Lung (tissue), 12 donors: ENCODE results near the gene POC1B. TPM values are rescaled to one million over a fixed set of nuclear protein-coding genes. Genes with fewer than 3 reads are reported as not detected.

Source experiments
- ATAC-seq: fragments of 200-7000 bp; cut with Tn5 transposase; one replicate; pipeline ENCODE4 v1.9.1; 2020; ENCODE audit warnings: moderate number of reproducible peaks; ENCODE audit not compliant: insufficient read depth, low FRiP score
- DNase-seq, 3 donors: peaks; one replicate each; pipeline ENCODE4 v3.0.0-alpha.2; 2013 to 2017
- H3K27ac ChIP-seq, 2 donors: one replicate each; pipeline ENCODE4 v1.5.1; 2013; ENCODE audit warnings: mild to moderate bottlenecking in 2 of 2, moderate library complexity in 2 of 2, control low read depth in 1 of 2, inconsistent platforms in 1 of 2, low read depth in 1 of 2, low read length in 1 of 2
- H3K27me3 ChIP-seq, 3 donors: one replicate each; pipeline ENCODE4 v1.5.1; 2013; ENCODE audit warnings: low read length in 2 of 3; ENCODE audit not compliant: control insufficient read depth in 3 of 3, insufficient read depth in 3 of 3
- H3K36me3 ChIP-seq, 4 donors: one replicate each; pipeline ENCODE4 v1.5.1; 2013; ENCODE audit warnings: low read length in 4 of 4, mild to moderate bottlenecking in 1 of 4, moderate library complexity in 1 of 4; ENCODE audit not compliant: control insufficient read depth in 4 of 4, insufficient read depth in 4 of 4
- H3K4me1 ChIP-seq, 5 donors: one replicate each; pipeline ENCODE4 v1.5.1; 2013; ENCODE audit warnings: low read length in 5 of 5, mild to moderate bottlenecking in 2 of 5, moderate library complexity in 1 of 5; ENCODE audit not compliant: control insufficient read depth in 5 of 5, insufficient read depth in 5 of 5
- H3K4me3 ChIP-seq: one replicate; pipeline ENCODE4 v1.5.1; 2013; ENCODE audit warnings: mild to moderate bottlenecking, control low read depth, moderate library complexity
- H3K9ac ChIP-seq, 2 donors: one replicate each; pipeline ENCODE4 v1.5.1; 2013; ENCODE audit warnings: low read length in 2 of 2, control low read depth in 1 of 2; ENCODE audit not compliant: insufficient read depth in 1 of 2
- H3K9me3 ChIP-seq, 4 donors: one replicate each; pipeline ENCODE4 v1.5.1; 2013; ENCODE audit warnings: low read length in 3 of 4, mild to moderate bottlenecking in 1 of 4, moderate library complexity in 1 of 4; ENCODE audit not compliant: control insufficient read depth in 4 of 4, insufficient read depth in 3 of 4
- CTCF ChIP-seq: IDR thresholded peaks from 2 replicates; pipeline ENCODE4 v1.5.1; 2012; ENCODE audit warnings: mild to moderate bottlenecking; ENCODE audit errors: control extremely low read depth, extremely low read depth
- WGBS, 2 donors: extraction: QIAGEN DNeasy Blood & Tissue Kit; methylation state at CpG; one replicate each; pipeline ENCODE4 v1.1.7; 2013; 5-methylcytosine and 5-hydroxymethylcytosine counted together
- polyA plus RNA-seq, 2 donors: library from polyadenylated mRNA; stranded (reverse); fragments of 200-250 nt; gene quantifications; one replicate each; pipeline ENCODE4 v1.2.1, GENCODE V29; 2013
- total RNA-seq, 2 donors: library from RNA; depleted of rRNA in 1 of 2; stranded (reverse); fragments of >200 nt in 1 of 2; gene quantifications; one replicate each; pipeline ENCODE4 v1.2.1, GENCODE V29; 2014 to 2021
- donor health status: control.
- donor health status: control.
- donor health status: Bipolar disorder and iron deficiency.
- donor health status: healthy.
- donor health status: DM: yes; HTN: yes; CAD: no.

POC1B gene
- total and polyA plus RNA-seq, 4 donors: 6.9 to 32.6 (median 10.9) TPM

GRCh38 chr12:89405626-89406345 is 120.1 kb downstream of the POC1B start:
- H3K27ac ChIP-seq: no peak overlapping the region
- DNase-seq (no peak), ATAC-seq (no peak)
- no peak overlapping the region for H3K9ac ChIP-seq
- H3K27me3 ChIP-seq: no peaks in the 10 kb centered on the region
- peaks cover 0 to 3% (median 0%) of the 10 kb centered on the region in 5 donors for H3K4me1 ChIP-seq
- peaks cover 0 to 2% (median 0%) of the 10 kb centered on the region in 4 donors for H3K9me3 ChIP-seq
- TF ChIP-seq CTCF: no peak
- H3K4me3 ChIP-seq: no peak overlapping the region
- H3K36me3 ChIP-seq: no peaks in the 10 kb centered on the region
- 95 to 98% methylated on average over 4 of the region's 4 CpGs for WGBS, 2 donors

GRCh38 chr12:89401433-89402058 is 124.3 kb downstream of the POC1B start:
- H3K9ac ChIP-seq: no peak overlapping the region
- ATAC-seq: no peak
- no peaks in the 10 kb centered on the region for H3K36me3 ChIP-seq
- H3K9me3 ChIP-seq: peaks cover 0 to 3% (median 0%) of the 10 kb centered on the region in 4 donors
- peaks cover 0 to 2% (median 0%) of the 10 kb centered on the region in 5 donors for H3K4me1 ChIP-seq
- WGBS, 2 donors: 84 to 86% methylated on average over 3 of the region's 3 CpGs
- TF ChIP-seq CTCF: no peak
- DNase-seq: no peak
- H3K4me3 ChIP-seq: no peak overlapping the region
- no peak overlapping the region for H3K27ac ChIP-seq
- no peaks in the 10 kb centered on the region for H3K27me3 ChIP-seq

GRCh38 chr12:89400415-89400814 is 125.4 kb downstream of the POC1B start:
- no peak overlapping the region for H3K9ac ChIP-seq
- H3K9me3 ChIP-seq: peaks cover 0 to 3% (median 0%) of the 10 kb centered on the region in 4 donors
- no peak overlapping the region for H3K4me3 ChIP-seq
- no peaks in the 10 kb centered on the region for H3K36me3 ChIP-seq
- DNase-seq: no peak
- ATAC-seq: no peak
- 97% methylated on average over 6 of the region's 6 CpGs for WGBS, 2 donors
- no peak overlapping the region for H3K27ac ChIP-seq
- no peaks in the 10 kb centered on the region for H3K4me1 ChIP-seq
- no peak for TF ChIP-seq CTCF
- no peaks in the 10 kb centered on the region for H3K27me3 ChIP-seq
